ENCODE results near the gene SLC30A7. TPM values are rescaled to one million over a fixed set of nuclear protein-coding genes. Genes with fewer than 3 reads are reported as not detected.

Gene SLC30A7
- total and polyA plus RNA-seq, 8 donors = 1.5 to 65.7 (median 6.2) TPM

- no peak for DNase-seq
- Histone ChIP-seq H3K36me3 (peaks cover 0 to 19% (median 12%) of the 10 kb centered on the region in 4 donors), H3K4me1 (peaks cover 4 to 39% (median 30%) of the 10 kb centered on the region in 4 donors), H3K4me3 (no peak overlapping the region), H3K27ac (peak overlapping the region in 3 of 5 donors; percentile 45 to 66 (median 49)), H3K9me3 (no peaks in the 10 kb centered on the region), H3K27me3 (no peaks in the 10 kb centered on the region)
- 31 to 47% (median 38%) methylated on average over 2 of the region's 2 CpGs for WGBS, 5 donors
- intact Hi-C loops (cut with DNase I; ENCODE audit: low total_unique reads) = no loop called here
- TF ChIP-seq POLR2AphosphoS5 (IDR thresholded peaks at IDR 0.05) = peak in 1 of 3 donors; percentile 23
- no peak for TF ChIP-seq CTCF (IDR thresholded peaks at IDR 0.05)
These were observed 106.7 kb downstream of the SLC30A7 start for GRCh38 chr1:101002551-101002950.

- DNase-seq = no peak
- Histone ChIP-seq H3K9me3 (no peaks in the 10 kb centered on the region), H3K4me3 (no peak overlapping the region), H3K27me3 (no peaks in the 10 kb centered on the region), H3K27ac (peak overlapping the region in 2 of 5 donors; percentile 49 to 66), H3K4me1 (peaks cover 4 to 39% (median 30%) of the 10 kb centered on the region in 4 donors), H3K36me3 (peaks cover 0 to 19% (median 12%) of the 10 kb centered on the region in 4 donors)
- 46 to 72% (median 68%) methylated on average over 1 of the region's 1 CpG for WGBS, 5 donors
- intact Hi-C loops (cut with DNase I; ENCODE audit: low total_unique reads) = no loop called here
- no peak for TF ChIP-seq EP300 (IDR thresholded peaks at IDR 0.05)
These were observed 107.2 kb downstream of the SLC30A7 start for GRCh38 chr1:101003012-101003650.

GRCh38 chr1:101004061-101004460 is 108.2 kb downstream of the SLC30A7 start:
- H3K27ac ChIP-seq = peak overlapping the region in 2 of 5 donors; percentile 49 to 51
- no peak overlapping the region for H3K4me3 ChIP-seq
- H3K9me3 ChIP-seq = no peaks in the 10 kb centered on the region
- no peaks in the 10 kb centered on the region for H3K27me3 ChIP-seq
- peaks cover 4 to 39% (median 30%) of the 10 kb centered on the region in 4 donors for H3K4me1 ChIP-seq
- TF ChIP-seq POLR2AphosphoS5 (IDR thresholded peaks at IDR 0.05) (peak in 1 of 3 donors; percentile 9), EP300 (IDR thresholded peaks at IDR 0.05) (no peak)
- intact Hi-C loops (cut with DNase I; ENCODE audit: low total_unique reads) = no loop called here
- 14 to 54% (median 29%) methylated on average over 1 of the region's 1 CpG for WGBS, 5 donors
- DNase-seq = peak in 1 of 2 donors; percentile 45
- peaks cover 0 to 19% (median 12%) of the 10 kb centered on the region in 4 donors for H3K36me3 ChIP-seq

GRCh38 chr1:101004670-101005069 is 108.8 kb downstream of the SLC30A7 start:
- H3K27ac ChIP-seq = peak overlapping the region in 2 of 5 donors; percentile 49 to 51
- H3K9me3 ChIP-seq = no peaks in the 10 kb centered on the region
- DNase-seq = no peak
- WGBS, 5 donors = 34 to 51% (median 37%) methylated on average over 3 of the region's 3 CpGs
- intact Hi-C loops (cut with DNase I; ENCODE audit: low total_unique reads) = no loop called here
- H3K4me1 ChIP-seq = peaks cover 4 to 39% (median 30%) of the 10 kb centered on the region in 4 donors
- no peak overlapping the region for H3K4me3 ChIP-seq
- peaks cover 0 to 20% (median 11%) of the 10 kb centered on the region in 4 donors for H3K36me3 ChIP-seq
- TF ChIP-seq POLR2AphosphoS5 (IDR thresholded peaks at IDR 0.05) (no peak), CTCF (IDR thresholded peaks at IDR 0.05) (no peak), POLR2A (IDR thresholded peaks at IDR 0.05) (no peak), EP300 (IDR thresholded peaks at IDR 0.05) (no peak)
- no peaks in the 10 kb centered on the region for H3K27me3 ChIP-seq

- intact Hi-C loops (cut with DNase I; ENCODE audit: low total_unique reads) = no loop called here
- Histone ChIP-seq H3K36me3 (peaks cover 0 to 20% (median 9%) of the 10 kb centered on the region in 4 donors), H3K4me3 (no peak overlapping the region), H3K4me1 (peaks cover 4 to 39% (median 30%) of the 10 kb centered on the region in 4 donors), H3K9me3 (no peaks in the 10 kb centered on the region), H3K27ac (peak overlapping the region in 2 of 5 donors; percentile 49 to 51), H3K27me3 (no peaks in the 10 kb centered on the region)
- TF ChIP-seq POLR2A (IDR thresholded peaks at IDR 0.05) (no peak), EP300 (IDR thresholded peaks at IDR 0.05) (no peak), POLR2AphosphoS5 (IDR thresholded peaks at IDR 0.05) (no peak), CTCF (IDR thresholded peaks at IDR 0.05) (no peak)
- WGBS, 5 donors = 94 to 100% (median 98%) methylated on average over 1 of the region's 1 CpG
- DNase-seq = no peak
These were observed 109.3 kb downstream of the SLC30A7 start for GRCh38 chr1:101005183-101005582.
